ENCODE results near the gene HK1.

- TF ChIP-seq CTCF (IDR thresholded peaks at IDR 0.05 in 8 of 11, conservative IDR thresholded peaks at IDR 0.05 in 3 of 11) = no peak
- no peak for TF ChIP-seq POLR2AphosphoS5 (IDR thresholded peaks at IDR 0.05)
These were observed 160.4 kb downstream of the HK1 start for GRCh38 chr10:69438536-69439349.
